ENCODE data around the gene C1QTNF2.

DNA sequence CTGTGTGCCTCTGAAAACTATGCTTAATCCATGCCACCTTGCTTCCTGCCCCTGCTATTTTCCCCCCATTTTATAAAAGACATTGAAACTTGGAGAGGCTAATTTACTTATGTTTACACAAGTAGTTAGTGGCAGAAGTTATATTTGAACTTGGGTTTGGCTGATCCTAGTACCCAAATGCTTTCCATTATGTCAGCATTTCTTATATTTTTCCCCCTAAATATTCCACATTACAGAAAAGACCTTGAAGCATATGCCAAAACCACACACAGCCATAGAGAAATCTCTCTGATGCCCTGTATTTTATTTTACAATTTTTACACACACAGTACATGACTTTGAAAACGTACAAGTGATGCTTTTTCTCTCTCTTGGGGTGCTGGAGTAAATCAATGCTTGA lies 11.2 kb downstream of the C1QTNF2 start:
- TF ChIP-seq EP300 (IDR thresholded peaks at IDR 0.05) (no peak), CTCF (IDR thresholded peaks at IDR 0.05) (no peak), POLR2A (IDR thresholded peaks at IDR 0.05) (no peak)
